IgD-negative memory B cell (primary cell): ENCODE results near the gene AIRE. TPM values are rescaled to one million over a fixed set of nuclear protein-coding genes. Genes with fewer than 3 reads are reported as not detected.
A peak's percentile ranks its signal among the peaks of the same experiment; 100 is the strongest.

ENCODE experiments used
- H3K27ac Mint-ChIP-seq, 3 donors: one replicate each; pipeline ENCODE4 v1.8.0; 2020 to 2022; ENCODE audit warnings: mild to moderate bottlenecking in 3 of 3, mixed read lengths in 3 of 3, moderate library complexity in 1 of 3
- H3K27me3 Mint-ChIP-seq: one replicate; pipeline ENCODE4 v1.8.0; 2021; ENCODE audit warnings: mixed read lengths
- H3K36me3 Mint-ChIP-seq: one replicate; pipeline ENCODE4 v1.8.0; 2020; ENCODE audit warnings: mild to moderate bottlenecking, mixed read lengths
- H3K4me1 Mint-ChIP-seq, 3 donors: one replicate each; pipeline ENCODE4 v1.8.0; 2020 to 2022; ENCODE audit warnings: mixed read lengths in 3 of 3, mild to moderate bottlenecking in 1 of 3
- H3K4me3 Mint-ChIP-seq, 4 donors: one replicate each; pipeline ENCODE4 v1.8.0; 2020 to 2022; ENCODE audit warnings: mild to moderate bottlenecking in 4 of 4, mixed read lengths in 4 of 4, moderate library complexity in 3 of 4
- H3K9me3 Mint-ChIP-seq, 3 donors: one replicate each; pipeline ENCODE4 v1.8.0; 2020 to 2021; ENCODE audit warnings: mixed read lengths in 3 of 3, mild to moderate bottlenecking in 1 of 3
- polyA plus RNA-seq: library from polyadenylated mRNA; unstranded; fragments of 300-500 nt; fragmentation: Illumina TruSeq; gene quantifications from one replicate; pipeline ENCODE4 v1.2.3, GENCODE V29; 2021

The AIRE gene
- polyA plus RNA-seq, 1 donor from 2014 or later, result 0.45 TPM

- H3K9me3 Mint-ChIP-seq, result no peaks in the 10 kb centered on the region
- H3K36me3 Mint-ChIP-seq, result no peaks in the 10 kb centered on the region
- no peak within 1 kb of the TSS for H3K4me3 Mint-ChIP-seq
- no peaks in the 10 kb centered on the region for H3K4me1 Mint-ChIP-seq
- H3K27ac Mint-ChIP-seq, result no peak within 1 kb of the TSS
- peaks cover 3% of the 10 kb centered on the region for H3K27me3 Mint-ChIP-seq
Measured at GRCh38 chr21:44261675-44262295, 23.9 kb upstream of the AIRE start, which contains the start of gene DNMT3L. TSS of gene DNMT3L (minus strand) at chr21:44261897. CDS start at chr21:44261259, 638 bp downstream.

- H3K27ac Mint-ChIP-seq, result no peak overlapping the region
- no peak overlapping the region for H3K4me3 Mint-ChIP-seq
- no peaks in the 10 kb centered on the region for H3K4me1 Mint-ChIP-seq
- peaks cover 3% of the 10 kb centered on the region for H3K27me3 Mint-ChIP-seq
- no peaks in the 10 kb centered on the region for H3K9me3 Mint-ChIP-seq
- no peaks in the 10 kb centered on the region for H3K36me3 Mint-ChIP-seq
Measured at GRCh38 chr21:44262338-44263056, 23.2 kb upstream of the AIRE start.

- peaks cover 3% of the 10 kb centered on the region for H3K27me3 Mint-ChIP-seq
- no peaks in the 10 kb centered on the region for H3K36me3 Mint-ChIP-seq
- H3K4me3 Mint-ChIP-seq, result no peak overlapping the region
- H3K9me3 Mint-ChIP-seq, result no peaks in the 10 kb centered on the region
- H3K4me1 Mint-ChIP-seq, result peaks cover 0 to 2% (median under 1%) of the 10 kb centered on the region in 3 donors
- no peak overlapping the region for H3K27ac Mint-ChIP-seq
Measured at GRCh38 chr21:44263221-44263760, 22.4 kb upstream of the AIRE start.

- Mint-ChIP-seq H3K27ac (no peak overlapping the region), H3K9me3 (no peaks in the 10 kb centered on the region), H3K4me3 (no peak overlapping the region), H3K27me3 (peaks cover 3% of the 10 kb centered on the region), H3K4me1 (peaks cover 0 to 2% (median 2%) of the 10 kb centered on the region in 3 donors), H3K36me3 (no peaks in the 10 kb centered on the region)
Measured at GRCh38 chr21:44263768-44264167, 21.9 kb upstream of the AIRE start.

- Mint-ChIP-seq H3K4me3 (no peak overlapping the region), H3K4me1 (peaks cover 0 to 2% (median 2%) of the 10 kb centered on the region in 3 donors), H3K36me3 (no peaks in the 10 kb centered on the region), H3K27ac (no peak overlapping the region), H3K27me3 (no peaks in the 10 kb centered on the region), H3K9me3 (no peaks in the 10 kb centered on the region)
Measured at GRCh38 chr21:44265734-44266270, 19.9 kb upstream of the AIRE start.

- Mint-ChIP-seq H3K4me1 (peaks cover 0 to 2% (median 2%) of the 10 kb centered on the region in 3 donors), H3K9me3 (no peaks in the 10 kb centered on the region), H3K27ac (peak overlapping the region in 1 of 3 donors; percentile 82), H3K36me3 (no peaks in the 10 kb centered on the region), H3K4me3 (no peak overlapping the region), H3K27me3 (no peaks in the 10 kb centered on the region)
Measured at GRCh38 chr21:44267655-44268142, 18.0 kb upstream of the AIRE start.

GRCh38 chr21:44269090-44269489 lies 16.6 kb upstream of the AIRE start:
- H3K4me1 Mint-ChIP-seq, result peaks cover 0 to 2% (median 2%) of the 10 kb centered on the region in 3 donors
- no peaks in the 10 kb centered on the region for H3K9me3 Mint-ChIP-seq
- H3K4me3 Mint-ChIP-seq, result no peak overlapping the region
- H3K36me3 Mint-ChIP-seq, result no peaks in the 10 kb centered on the region
- no peaks in the 10 kb centered on the region for H3K27me3 Mint-ChIP-seq
- no peak overlapping the region for H3K27ac Mint-ChIP-seq

- Mint-ChIP-seq H3K27me3 (peaks cover 3% of the 10 kb centered on the region), H3K4me3 (no peak overlapping the region), H3K9me3 (no peaks in the 10 kb centered on the region), H3K27ac (no peak overlapping the region), H3K4me1 (peaks cover 0 to 2% (median 2%) of the 10 kb centered on the region in 3 donors), H3K36me3 (no peaks in the 10 kb centered on the region)
Measured at GRCh38 chr21:44271558-44272283, 14.0 kb upstream of the AIRE start.

- Mint-ChIP-seq H3K27me3 (peaks cover 3% of the 10 kb centered on the region), H3K4me1 (peaks cover 0 to 2% (median 2%) of the 10 kb centered on the region in 3 donors), H3K27ac (no peak overlapping the region), H3K36me3 (no peaks in the 10 kb centered on the region), H3K9me3 (no peaks in the 10 kb centered on the region), H3K4me3 (no peak overlapping the region)
Measured at GRCh38 chr21:44272284-44272858, 13.3 kb upstream of the AIRE start.

- no peaks in the 10 kb centered on the region for H3K36me3 Mint-ChIP-seq
- no peak overlapping the region for H3K27ac Mint-ChIP-seq
- no peak overlapping the region for H3K4me3 Mint-ChIP-seq
Measured at GRCh38 chr21:44273046-44273445, 12.6 kb upstream of the AIRE start.

GRCh38 chr21:44275041-44275440 lies 10.6 kb upstream of the AIRE start:
- Mint-ChIP-seq H3K27me3 (peaks cover 6% of the 10 kb centered on the region), H3K27ac (no peak overlapping the region), H3K36me3 (no peaks in the 10 kb centered on the region), H3K9me3 (no peaks in the 10 kb centered on the region), H3K4me1 (no peaks in the 10 kb centered on the region), H3K4me3 (no peak overlapping the region)

More at GRCh38 chr21:44273046-44273445, 12.6 kb upstream of the AIRE start:
- Mint-ChIP-seq H3K4me1 (peaks cover 0 to 2% (median 1%) of the 10 kb centered on the region in 3 donors), H3K27me3 (peaks cover 3% of the 10 kb centered on the region), H3K9me3 (no peaks in the 10 kb centered on the region)

GRCh38 chr21:44279354-44280260 lies 6.1 kb upstream of the AIRE start:
- Mint-ChIP-seq H3K4me3 (no peak overlapping the region), H3K27ac (no peak overlapping the region), H3K9me3 (no peaks in the 10 kb centered on the region), H3K4me1 (peaks cover 3 to 9% (median 5%) of the 10 kb centered on the region in 3 donors), H3K27me3 (peaks cover 9% of the 10 kb centered on the region), H3K36me3 (no peaks in the 10 kb centered on the region)

GRCh38 chr21:44281801-44282200 lies 3.9 kb upstream of the AIRE start:
- Mint-ChIP-seq H3K4me3 (no peak overlapping the region), H3K36me3 (no peaks in the 10 kb centered on the region), H3K4me1 (peaks cover 3 to 9% (median 5%) of the 10 kb centered on the region in 3 donors), H3K9me3 (no peaks in the 10 kb centered on the region), H3K27me3 (peaks cover 5% of the 10 kb centered on the region), H3K27ac (no peak overlapping the region)
